NCI-H774 (cell line): ENCODE data around the gene BACE1.
"Not testable (repeated sequence)": the region's sequence is repeated elsewhere in the genome, so short reads cannot be mapped to it uniquely, and the experiment has no call there.

Experiments used
- DNase-seq: peaks from one replicate; lab custom pipeline; 2025; lab: John Stamatoyannopoulos, UW

The BACE1 gene

DNA sequence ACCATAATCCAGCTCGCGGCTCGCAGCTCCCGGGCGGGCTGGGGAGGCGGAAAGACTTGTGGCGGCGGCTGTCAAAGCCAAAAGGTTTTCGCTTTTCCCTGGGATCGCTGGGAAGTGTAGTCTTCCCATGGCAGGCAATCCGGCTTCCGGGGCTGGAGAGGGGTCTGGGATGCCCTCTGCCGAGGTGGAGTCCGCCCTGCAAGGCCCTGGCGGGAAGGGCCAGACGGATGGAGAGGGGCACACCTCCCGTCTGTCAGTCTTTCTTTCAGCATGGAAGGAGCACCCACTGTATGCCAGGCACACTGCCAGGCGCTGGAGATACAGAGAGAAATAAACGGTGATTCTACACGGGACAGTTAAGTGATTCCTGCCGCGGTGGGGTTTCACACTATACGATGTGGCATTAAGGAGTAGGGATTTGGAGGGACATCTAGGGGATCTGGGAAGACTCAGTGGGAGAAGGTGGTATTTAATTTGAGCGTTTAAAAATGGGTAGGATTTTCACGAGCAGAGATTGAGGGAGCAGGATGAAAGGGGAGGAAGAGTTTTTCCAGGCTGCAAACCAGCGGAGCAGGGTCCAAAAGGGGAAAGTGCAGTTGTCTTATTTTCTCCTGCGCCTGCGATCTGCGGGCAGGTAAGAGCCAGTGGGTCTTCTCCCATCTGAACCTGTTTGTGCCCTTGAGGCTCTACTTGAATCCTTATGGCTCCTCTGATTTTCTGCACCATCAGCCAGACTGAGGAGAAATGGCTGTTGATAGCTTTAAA is at the start of gene BACE1:
Gene BACE1 (minus strand): TSS at position 60 of the 765 bp plus-strand sequence. CDS start 461 bp downstream, outside the sequence.
- peak; percentile 77 for DNase-seq

DNA sequence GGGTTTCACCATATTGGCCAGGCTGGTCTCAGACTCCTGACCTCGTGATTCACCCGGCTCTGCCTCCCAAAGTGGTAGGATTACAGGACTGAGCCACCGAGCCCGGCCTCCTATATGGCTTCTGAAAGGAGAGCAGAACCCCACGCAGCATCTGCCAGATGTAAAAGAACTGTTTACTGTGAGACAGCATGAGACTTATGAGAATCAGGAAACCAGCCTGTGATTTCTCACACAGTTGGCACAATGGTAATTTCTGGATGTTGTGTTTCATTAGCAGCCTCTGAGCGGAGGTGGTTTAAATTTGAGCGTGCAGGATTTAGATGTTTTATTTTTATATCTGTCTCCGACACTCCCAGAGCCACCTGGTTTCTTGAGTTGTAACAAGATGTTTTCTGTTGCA is 45.4 kb upstream of the BACE1 start:
- no peak for DNase-seq

DNA sequence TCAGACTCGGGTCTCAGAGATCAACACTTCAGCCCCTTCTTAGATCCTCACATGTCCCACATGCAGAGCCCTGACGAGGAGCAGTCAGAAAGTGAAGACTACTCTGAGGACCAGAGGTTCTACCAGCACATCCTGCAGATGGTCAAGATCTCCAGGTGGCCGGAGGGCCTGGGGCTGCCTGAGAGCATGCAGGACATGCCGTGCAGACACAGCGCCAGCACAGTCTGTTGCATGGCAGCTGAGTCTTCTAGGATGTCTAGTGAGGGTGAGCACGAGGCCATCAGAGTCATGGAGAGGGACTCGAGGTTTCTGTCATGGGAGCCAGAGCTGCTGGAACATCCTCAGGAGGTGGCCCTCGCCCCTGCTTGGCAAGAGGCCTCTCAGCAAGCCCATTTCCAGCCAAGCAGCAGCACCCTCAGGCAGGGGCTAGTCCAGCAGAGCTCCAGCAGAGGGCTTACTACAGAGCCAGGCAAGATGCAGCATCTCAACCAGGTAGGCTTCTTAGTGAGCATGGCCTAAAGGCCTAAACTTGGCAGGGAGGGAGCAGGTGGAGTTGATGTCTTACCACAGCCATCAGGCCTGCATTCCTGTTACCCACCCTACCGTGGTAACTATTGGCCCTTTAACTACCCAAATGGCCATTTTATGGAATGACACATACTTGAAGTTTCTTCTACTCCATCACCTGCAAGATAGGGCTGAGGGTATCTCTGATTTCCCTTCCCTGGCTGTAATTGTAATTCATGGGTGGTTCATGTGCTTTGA is 40.3 kb upstream of the BACE1 start:
- no peak for DNase-seq

DNA sequence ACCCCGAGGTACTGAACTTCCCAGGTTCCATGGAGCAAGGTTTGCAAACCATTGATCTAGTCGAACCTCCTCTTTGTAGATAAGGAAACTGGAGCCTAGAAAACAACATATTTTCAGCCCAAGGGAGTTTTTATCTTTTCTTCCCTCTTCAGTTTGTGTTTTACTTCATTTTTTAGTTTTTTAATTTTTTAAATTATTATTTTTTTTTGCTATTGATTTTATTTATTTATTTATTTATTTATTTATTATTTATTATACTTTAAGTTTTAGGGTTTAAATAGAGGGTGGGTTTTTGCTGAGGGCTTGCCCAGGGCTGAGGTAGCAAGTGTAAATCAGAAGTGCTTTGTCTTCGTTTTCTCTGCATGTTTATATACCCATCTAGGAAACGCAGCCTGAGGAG is 38.5 kb upstream of the BACE1 start:
- no peak for DNase-seq

DNA sequence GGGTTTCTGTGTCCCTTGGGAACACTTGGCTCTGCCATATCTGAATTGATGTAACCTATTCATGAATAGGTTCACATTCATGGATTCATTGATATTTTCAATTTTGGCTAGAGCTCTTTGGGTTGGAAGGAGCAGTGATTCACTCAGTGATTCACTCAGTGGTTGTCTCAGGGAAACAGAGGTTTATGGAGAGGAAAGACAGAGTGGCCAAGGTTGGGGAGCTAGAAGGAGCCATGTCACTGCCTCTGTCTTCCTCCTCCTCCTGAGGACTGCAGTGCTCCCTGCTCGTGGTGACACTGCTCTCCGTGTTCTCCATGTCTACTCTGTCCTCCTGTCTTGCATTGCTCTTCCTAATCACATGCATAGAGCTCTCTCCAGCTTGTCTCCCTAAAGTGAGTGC is 29.0 kb upstream of the BACE1 start:
- DNase-seq: no peak

- DNase-seq: no peak
These were observed 21.0 kb upstream of the BACE1 start for GRCh38 chr11:117337076-117337475.

DNA sequence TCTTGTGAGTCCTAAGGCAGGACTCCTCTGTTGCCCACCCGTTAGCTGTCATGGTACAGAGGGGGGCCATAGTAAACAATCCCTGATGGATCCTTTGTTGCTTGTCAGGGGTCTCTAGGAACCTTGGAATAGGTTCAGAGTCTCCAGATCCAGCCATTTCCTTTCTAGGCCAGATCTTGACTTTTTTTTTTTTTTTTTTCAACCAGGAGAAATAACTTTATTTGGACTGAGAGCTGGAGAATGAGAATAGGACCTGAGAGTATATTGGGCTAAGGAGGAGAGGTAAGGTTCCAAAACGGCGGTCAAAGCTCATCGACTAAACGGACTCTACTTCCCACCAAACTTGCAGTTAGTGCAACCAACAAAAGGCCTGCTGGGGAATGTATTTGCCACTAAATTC is 19.3 kb upstream of the BACE1 start:
- no peak for DNase-seq

GRCh38 chr11:117334896-117335295 is 18.8 kb upstream of the BACE1 start:
- DNase-seq: no peak

- no peak for DNase-seq
These were observed 17.9 kb upstream of the BACE1 start for GRCh38 chr11:117333917-117334316.

DNA sequence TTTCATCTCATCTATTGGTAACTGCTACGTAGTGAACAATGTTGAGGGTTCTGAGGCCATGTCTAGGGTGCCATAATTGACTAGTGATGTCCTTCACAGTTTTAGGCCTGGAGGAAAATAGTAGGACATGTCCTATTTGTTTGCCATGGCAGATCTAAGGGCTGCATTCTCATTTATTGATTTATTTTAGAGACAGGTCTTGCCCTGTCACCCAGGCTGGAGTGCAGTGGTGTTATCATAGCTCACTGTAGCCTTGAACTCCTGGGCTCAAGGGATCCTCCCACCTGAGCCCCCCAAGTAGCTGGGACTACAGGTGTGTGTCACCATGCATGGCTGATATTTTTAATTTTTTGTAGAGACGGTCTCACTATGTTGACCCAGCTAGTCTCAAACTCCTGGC is 16.8 kb upstream of the BACE1 start:
- DNase-seq: no peak

GRCh38 chr11:117328375-117329010 is 12.4 kb upstream of the BACE1 start:
- no peak for DNase-seq

DNA sequence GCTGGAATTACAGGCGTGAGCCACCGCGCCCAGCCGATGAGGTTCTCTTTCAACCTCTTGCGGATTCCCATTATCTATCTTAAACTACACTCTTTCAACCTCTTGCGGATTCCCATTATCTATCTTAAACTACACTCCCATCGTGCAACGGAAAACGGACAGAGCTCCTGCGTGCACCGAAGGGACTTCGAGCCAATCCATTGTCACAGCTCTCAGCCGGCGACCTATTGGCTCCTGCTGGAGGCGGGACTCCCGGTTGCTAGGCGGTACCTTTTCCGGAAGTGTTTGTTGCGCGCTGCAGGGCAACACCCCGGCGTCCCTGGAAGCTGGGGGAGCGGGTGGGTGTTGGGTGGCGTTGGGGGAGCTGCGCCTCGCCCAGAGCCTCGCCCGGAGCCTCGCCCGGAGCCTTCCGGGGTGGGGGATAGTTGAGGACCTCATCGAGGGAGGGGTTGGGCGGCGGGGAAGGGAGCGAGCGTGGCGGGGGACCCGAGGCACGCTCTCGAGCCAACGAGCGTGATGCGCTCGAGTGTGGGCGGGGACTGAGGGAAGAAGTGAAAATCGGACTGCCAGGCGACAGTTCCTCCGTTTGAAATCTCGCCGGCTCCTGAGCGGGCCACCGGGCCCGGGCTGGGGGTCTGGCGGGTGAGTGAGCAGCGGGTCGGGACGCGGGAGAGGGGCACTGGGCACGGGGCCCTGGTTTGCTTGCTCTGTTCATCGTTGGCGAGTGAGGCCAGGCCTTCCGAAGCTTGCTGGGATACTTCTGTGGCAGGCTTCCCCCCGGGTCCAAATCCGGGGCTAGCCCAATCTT is 11.7 kb upstream of the BACE1 start, which contains the start of gene CEP164:
Gene CEP164 (plus strand): TSS at position 288 of the 808 bp plus-strand sequence. CDS start 10,733 bp downstream, outside the sequence.
- peak; percentile 96 for DNase-seq

GRCh38 chr11:117327255-117327566 is 11.2 kb upstream of the BACE1 start:
- not testable (repeated sequence) for DNase-seq

GRCh38 chr11:117319214-117319840 is 3.3 kb upstream of the BACE1 start:
- no peak for DNase-seq

DNA sequence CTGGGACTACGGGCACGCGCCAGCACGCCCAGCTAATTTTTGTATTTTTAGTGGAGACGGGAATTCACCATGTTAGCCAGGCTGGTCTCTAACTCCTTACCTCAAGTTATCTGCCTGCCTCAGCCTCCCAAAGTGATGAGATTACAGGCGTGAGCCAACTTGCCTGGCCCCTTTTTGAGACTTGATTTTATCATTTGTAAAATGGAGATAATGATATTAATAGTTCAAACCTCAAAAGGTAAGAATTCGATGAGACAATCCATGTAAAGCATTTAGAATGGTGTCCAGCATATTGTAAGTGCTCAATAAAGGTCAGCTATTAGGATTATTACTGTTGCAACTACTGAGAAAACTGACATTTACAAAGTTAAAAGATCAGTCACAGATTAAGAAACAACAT is 2.7 kb upstream of the BACE1 start:
- no peak for DNase-seq

- DNase-seq: no peak
These were observed 515 bp downstream of the BACE1 start for GRCh38 chr11:117315285-117316196.

GRCh38 chr11:117314840-117315239 is 1.2 kb downstream of the BACE1 start:
- DNase-seq: no peak

DNA sequence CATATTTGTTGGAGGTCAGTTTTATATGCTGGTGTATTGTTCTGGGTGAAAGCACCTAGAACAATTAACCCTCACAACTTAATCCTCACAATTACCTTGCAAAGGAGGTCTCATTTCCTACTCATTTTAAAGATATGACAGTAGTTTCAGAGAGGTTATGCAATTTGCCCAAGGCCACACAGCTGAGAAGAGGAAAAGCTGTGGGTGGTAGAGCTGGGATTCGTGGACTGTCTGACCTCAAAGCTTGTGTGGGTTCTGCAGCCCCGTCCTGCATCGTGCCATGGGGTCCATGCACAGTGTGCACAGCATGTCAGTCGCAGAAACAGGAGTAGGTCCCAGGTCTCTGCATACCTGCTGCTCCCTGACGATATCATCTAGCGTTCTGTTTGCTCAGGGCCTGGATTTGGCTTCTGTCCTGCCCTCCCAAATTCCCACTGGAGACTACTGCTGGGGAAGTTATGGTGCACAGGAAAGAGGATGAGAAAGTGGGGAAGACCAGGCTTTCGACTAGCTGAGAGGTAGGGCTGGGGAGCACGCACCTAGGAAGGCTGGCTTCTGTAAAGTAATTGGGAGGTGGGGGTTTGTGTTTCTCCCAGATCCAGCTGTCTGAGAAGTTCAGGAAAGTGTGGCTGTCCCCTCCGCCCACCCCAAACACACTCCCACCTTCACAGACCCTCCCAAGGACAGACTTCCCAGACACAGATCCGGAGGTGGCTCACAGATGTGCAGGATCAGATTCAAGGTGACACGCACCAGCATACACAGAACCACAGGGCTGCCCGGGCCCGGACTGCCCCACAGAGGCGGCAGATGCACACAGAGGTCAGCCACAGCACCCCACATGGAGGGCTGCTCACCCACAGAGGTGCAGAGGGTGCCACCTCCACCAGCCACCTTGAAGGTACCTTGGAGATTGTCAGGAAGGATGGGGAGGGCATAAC is 2.0 kb downstream of the BACE1 start:
- no peak for DNase-seq

- DNase-seq: no peak
These were observed 3.0 kb downstream of the BACE1 start for GRCh38 chr11:117313091-117313490.
